ELR (cell line): Measurements from ENCODE around the gene CMKLR1.
A peak's percentile ranks its signal among the peaks of the same experiment; 100 is the strongest.

Experiments used
- DNase-seq: peaks from one replicate; pipeline ENCODE4 v3.0.0-alpha.2; 2015; ENCODE audit warnings: low read depth

The CMKLR1 gene

GRCh38 chr12:108315486-108316105, 23.5 kb downstream of the CMKLR1 start:
- no peak for DNase-seq

- no peak for DNase-seq
Observed at GRCh38 chr12:108313606-108314351, 25.3 kb downstream of the CMKLR1 start.

DNA sequence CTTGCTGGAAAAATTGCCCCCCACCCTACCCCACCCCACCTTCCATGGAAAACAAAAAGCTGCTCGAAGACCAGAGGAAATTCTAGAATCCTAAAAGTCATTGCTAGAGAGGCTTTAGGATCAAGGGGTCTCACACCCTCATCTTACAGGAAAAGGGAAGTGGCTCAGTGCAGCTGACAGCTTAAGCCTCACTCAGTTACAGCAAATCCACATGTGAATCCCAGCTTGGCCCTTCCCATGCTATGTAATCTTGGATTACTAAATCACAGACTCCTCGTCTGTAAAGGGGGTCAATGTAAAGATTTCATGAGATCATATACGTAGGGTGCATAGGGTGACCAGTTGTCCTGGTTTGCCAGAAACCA, 25.9 kb downstream of the CMKLR1 start:
- DNase-seq = no peak

GRCh38 chr12:108312693-108313189, 26.4 kb downstream of the CMKLR1 start:
- no peak for DNase-seq

- no peak for DNase-seq
Observed at GRCh38 chr12:108312073-108312659, 26.9 kb downstream of the CMKLR1 start.

DNA sequence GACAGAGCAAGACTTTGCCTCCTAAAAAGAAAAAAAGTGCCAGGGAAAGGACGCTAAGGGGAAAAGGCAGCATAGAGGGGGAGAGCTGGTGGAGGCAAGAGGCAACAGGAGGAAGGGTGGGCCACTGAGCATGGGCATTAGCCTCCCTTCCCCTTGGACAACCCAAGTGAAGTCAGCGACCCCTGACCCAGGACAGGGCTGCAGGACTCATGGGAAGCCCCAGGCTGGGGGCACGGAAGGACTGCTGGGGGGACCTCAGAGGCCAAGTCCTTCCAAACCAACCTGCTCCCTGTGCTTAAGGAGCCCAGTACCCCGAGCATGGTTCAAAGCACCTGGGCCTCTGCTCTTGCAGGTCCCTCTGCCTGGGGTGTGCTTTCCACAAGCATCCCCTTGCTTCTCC, 27.5 kb downstream of the CMKLR1 start:
- DNase-seq = no peak

GRCh38 chr12:108310489-108310888, 28.6 kb downstream of the CMKLR1 start:
- no peak for DNase-seq

GRCh38 chr12:108309674-108310312, 29.3 kb downstream of the CMKLR1 start:
- DNase-seq = no peak

- DNase-seq = no peak
Observed at GRCh38 chr12:108308395-108309085, 30.6 kb downstream of the CMKLR1 start.

DNA sequence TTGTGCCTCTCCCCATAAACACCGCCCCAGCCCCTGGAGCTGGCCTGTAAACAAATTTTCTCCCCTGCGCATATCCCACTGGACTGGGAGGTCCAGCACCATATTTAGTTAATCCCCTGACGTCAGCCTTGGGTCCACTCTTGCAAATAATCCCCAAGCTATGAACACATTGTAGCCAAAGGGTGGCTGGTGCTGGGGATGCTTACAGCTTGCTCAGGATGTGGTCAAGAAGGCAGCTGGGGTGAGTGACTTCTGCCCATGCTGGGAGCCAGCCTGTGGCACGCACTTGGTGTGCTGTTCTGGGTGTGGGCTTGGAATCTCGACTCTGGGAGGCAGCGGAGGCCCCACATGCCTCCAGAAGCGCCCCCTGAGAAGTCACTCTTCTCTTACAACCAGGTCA, 32.1 kb downstream of the CMKLR1 start:
- DNase-seq = peak; percentile 69

GRCh38 chr12:108306506-108306905, 32.6 kb downstream of the CMKLR1 start:
- no peak for DNase-seq

DNA sequence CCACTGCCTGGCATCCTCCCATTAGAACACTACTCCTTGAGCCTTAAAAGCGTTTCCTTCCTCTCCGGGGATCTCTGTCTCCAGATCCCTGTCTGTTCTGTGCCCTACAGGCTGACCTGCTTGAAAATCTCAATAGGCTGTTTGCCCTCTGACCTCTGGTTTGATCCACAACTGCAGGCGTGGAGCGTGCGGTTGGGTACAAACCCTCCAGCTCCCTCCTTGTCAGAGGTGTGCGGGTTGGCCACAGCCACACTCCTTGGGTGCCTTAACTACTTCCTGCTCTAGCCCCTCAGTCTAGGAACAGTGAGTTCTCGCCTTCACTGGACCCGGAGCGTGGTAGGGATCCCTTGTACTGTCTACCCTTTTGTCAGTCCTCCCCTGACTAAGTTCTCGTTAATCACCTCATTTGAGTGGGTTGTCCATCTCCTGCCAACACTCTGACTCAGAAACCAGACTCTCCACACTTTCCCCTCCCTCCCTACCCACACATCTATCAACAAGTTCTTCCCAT, 33.1 kb downstream of the CMKLR1 start:
- peak; percentile 45 for DNase-seq

- DNase-seq = peak; percentile 77
Observed at GRCh38 chr12:108305520-108305919, 33.6 kb downstream of the CMKLR1 start.

GRCh38 chr12:108304633-108305032, 34.5 kb downstream of the CMKLR1 start:
- no peak for DNase-seq

- no peak for DNase-seq
Observed at GRCh38 chr12:108303703-108304102, 35.4 kb downstream of the CMKLR1 start.

GRCh38 chr12:108302403-108303311, 36.5 kb downstream of the CMKLR1 start:
- peak; percentile 50 for DNase-seq

DNA sequence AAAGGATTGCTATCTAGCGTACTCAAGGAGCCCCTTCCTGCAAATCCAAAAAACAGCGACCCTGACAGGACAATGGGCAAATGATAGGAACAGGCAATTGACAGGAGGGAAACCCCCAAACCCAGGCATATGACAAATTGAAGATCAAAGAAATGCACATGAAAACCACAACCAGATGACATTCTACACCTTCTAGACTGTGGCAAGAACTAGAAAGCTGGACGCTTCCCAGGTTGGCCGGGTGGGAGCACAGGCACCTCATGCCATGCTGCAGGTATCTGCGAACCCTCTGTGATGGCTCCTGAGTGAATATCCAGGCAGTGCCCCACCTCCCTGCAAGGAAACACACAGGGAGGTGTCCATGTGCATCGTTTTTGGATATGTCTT, 37.1 kb downstream of the CMKLR1 start:
- DNase-seq = no peak

- no peak for DNase-seq
Observed at GRCh38 chr12:108301346-108301745, 37.8 kb downstream of the CMKLR1 start.

DNA sequence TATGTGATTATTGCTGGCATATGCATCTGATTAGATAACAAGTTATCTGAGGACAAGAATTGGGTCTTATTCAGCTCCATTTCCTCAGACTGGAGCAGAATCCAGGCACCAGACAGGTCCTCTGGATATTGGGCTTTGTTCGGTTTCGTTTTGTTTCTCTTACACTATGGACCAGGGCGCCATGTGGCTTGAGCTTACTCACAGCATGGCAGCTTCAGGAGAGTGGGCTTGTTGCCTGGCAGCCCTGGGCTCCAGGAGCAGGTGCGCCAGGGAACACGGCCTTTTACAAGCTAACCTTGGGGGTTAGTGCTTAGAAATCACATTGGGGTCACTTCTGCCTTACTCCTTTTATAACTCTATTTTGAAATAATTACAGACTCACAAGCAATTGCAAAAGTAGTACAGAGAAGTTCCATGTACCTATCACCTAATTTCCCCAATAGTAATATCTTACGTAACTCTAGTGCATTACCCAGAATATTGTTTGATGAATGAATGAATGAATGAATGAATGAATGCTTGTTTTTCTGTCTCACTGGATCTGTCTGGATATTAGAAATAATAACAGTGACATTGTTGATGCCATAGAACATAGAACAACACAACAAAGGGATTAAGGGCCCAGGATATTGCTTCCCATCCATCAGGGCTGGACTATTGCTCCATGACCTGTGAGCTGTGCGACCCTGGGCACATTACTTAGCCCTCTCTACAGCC, 39.0 kb downstream of the CMKLR1 start:
- DNase-seq = no peak

DNA sequence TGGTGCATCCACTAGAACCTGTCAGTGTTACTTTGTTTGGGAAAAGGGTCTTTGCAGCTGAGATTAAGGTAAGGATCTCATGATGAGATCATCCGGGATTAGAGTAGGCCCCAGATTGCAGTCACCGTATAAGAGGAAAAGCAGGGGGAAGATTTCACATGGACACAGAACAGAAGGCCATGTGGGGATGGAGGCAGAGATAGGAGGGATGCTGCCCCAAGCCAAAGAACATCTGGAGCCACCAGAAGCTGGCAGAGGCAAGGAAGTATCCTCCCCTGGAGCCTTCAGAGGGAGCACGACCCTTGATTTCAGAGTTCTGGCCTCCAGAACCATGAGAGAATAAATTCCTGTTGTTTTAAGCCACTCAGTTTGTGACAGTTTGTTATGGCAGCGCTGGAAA, 39.6 kb downstream of the CMKLR1 start:
- DNase-seq = no peak
